ENCODE measurements around the gene FOXB1. TPM values are rescaled to one million over a fixed set of nuclear protein-coding genes. Genes with fewer than 3 reads are reported as not detected.

FOXB1 gene
- total and polyA plus RNA-seq, 2 experiments from 2014 or later: 4.7 to 6.7 TPM

- peaks cover 2% of the 10 kb centered on the region for H3K27me3 Mint-ChIP-seq (ENCODE audit: insufficient read depth, low read depth, poor library complexity)
- H3K9me2 ChIP-seq (ENCODE audit: insufficient read depth): no peaks in the 10 kb centered on the region
- no peaks in the 10 kb centered on the region for H3F3A ChIP-seq (replicated peaks; ENCODE audit: low read depth)
- H3K27ac Mint-ChIP-seq: no peak overlapping the region
- no peaks in the 10 kb centered on the region for H3K79me2 ChIP-seq (replicated peaks; ENCODE audit: insufficient read depth)
- H3K4me1 ChIP-seq (ENCODE audit: insufficient read depth): no peaks in the 10 kb centered on the region
- peaks cover 28% of the 10 kb centered on the region for H3K9me3 Mint-ChIP-seq
- H2AFZ ChIP-seq: no peak overlapping the region
- H3K4me2 ChIP-seq: no peak overlapping the region
- H3K27me3 ChIP-seq (ENCODE audit: insufficient read depth): no peaks in the 10 kb centered on the region
- TF ChIP-seq STAT1 (IDR thresholded peaks at IDR 0.05; ENCODE audit: unreplicated experiment): no peak
- no peak for TF ChIP-seq ETS1 (IDR thresholded peaks at IDR 0.05)
- no peak for TF ChIP-seq REST (IDR thresholded peaks at IDR 0.05; ENCODE audit: unreplicated experiment)
- no peak for TF ChIP-seq JUNB (IDR thresholded peaks at IDR 0.05; ENCODE audit: unreplicated experiment)
- no peak for TF ChIP-seq ZNF331 (CRISPR knock-in tag; IDR thresholded peaks at IDR 0.05; ENCODE audit: low read depth)
- TF ChIP-seq POLR2AphosphoS5 (IDR thresholded peaks at IDR 0.05; ENCODE audit: low read depth): no peak
- TF ChIP-seq ZNF462 (CRISPR knock-in tag; IDR thresholded peaks at IDR 0.05): no peak
- TF ChIP-seq EZH2phosphoT487 (IDR thresholded peaks at IDR 0.05; ENCODE audit: unreplicated experiment): no peak
- no peak for TF ChIP-seq CTCF (conservative IDR thresholded peaks at IDR 0.05; ENCODE audit: low read depth in 2 of 2)
- no peak for TF ChIP-seq EZH2 (IDR thresholded peaks at IDR 0.05; ENCODE audit: low read depth, unreplicated experiment)
- TF ChIP-seq ZNF114 (CRISPR knock-in tag; IDR thresholded peaks at IDR 0.05): no peak
- H3K36me3 Mint-ChIP-seq (ENCODE audit: low read depth): peaks cover 17% of the 10 kb centered on the region; the same call in 2 of the 3 replicates
- H4K20me1 ChIP-seq (replicated peaks; ENCODE audit: insufficient read depth): no peaks in the 10 kb centered on the region
- no peak overlapping the region for H3K4me3 ChIP-seq
- no peaks in the 10 kb centered on the region for H3K4me1 Mint-ChIP-seq
- ATAC-seq (no peak), DNase-seq (ENCODE audit: low spot score) (no peak)
- no peak overlapping the region for H3K27ac ChIP-seq (ENCODE audit: low read depth)
- no peak overlapping the region for H3K4me3 Mint-ChIP-seq
- no peaks in the 10 kb centered on the region; the same call in 1 of the 2 replicates for H3K36me3 ChIP-seq (ENCODE audit: insufficient read depth)
Observed at GRCh38 chr15:59963322-59963721, 40.8 kb upstream of the FOXB1 start.
